ENCODE results near the gene SPRED2.

DNA sequence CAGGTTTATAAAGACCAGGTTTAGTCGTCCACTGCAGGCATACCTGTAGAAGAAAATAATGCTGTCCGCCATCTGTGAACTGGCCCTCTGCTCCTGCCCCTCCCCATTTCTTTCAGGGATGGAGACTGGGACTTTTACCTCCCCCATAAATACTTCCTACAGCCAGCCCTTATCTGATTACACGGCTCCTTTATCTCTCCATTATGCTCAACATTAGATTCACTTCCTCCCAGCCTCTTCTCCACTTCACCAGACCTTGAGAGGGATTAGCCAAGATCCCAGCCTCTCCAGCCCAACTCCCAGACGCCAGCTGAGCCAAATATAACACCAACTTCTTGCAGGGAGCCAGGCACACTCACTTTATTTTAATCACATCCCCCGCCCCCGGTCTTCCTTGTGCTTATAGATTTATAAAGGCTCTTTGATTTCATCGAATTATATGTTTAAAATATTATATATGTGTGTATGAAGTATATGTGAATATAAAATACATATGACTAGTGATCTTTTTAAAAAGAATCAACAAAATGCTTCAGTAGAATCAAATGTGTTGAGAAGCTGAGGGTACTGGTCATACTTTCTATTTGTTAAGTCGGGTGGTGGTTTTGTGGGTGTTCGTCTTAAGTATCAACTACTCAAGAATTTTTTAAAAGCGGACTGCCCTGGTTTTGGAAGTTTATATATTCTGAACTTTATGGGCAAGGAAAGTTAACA lies 81.0 kb downstream of the SPRED2 start:
- TF ChIP-seq CTCF (IDR thresholded peaks at IDR 0.05 in 8 of 11, conservative IDR thresholded peaks at IDR 0.05 in 3 of 11) (no peak), POLR2A (IDR thresholded peaks at IDR 0.05) (no peak), POLR2AphosphoS5 (IDR thresholded peaks at IDR 0.05) (no peak)

All from spleen (tissue), 7 donors.